ENCODE data around the gene SLC9B2. TPM values are rescaled to one million over a fixed set of nuclear protein-coding genes. Genes with fewer than 3 reads are reported as not detected.
A peak's percentile ranks its signal among the peaks of the same experiment; 100 is the strongest.

The SLC9B2 gene
- total RNA-seq, 1 experiment from 2014 or later, result 4.6 TPM

DNA sequence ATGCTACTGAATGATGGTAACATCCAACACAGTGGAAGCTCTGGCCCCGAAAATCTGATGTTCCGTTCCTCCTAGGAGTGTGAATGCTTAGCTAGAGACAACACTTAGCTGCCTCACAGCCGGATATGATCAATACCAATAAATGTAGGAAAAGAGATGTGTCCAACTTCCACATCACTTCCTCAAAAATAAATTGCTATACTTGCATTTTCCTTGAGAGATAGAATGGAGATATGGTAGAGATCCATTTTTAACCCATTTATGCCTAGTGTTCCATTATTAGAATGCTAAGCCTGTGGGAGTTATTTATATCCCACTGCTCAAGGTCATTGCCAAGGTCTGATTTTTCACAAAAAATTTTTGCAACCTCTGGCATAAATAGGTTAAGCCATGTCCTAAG, 51.6 kb downstream of the SLC9B2 start:
- no peak for DNase-seq (ENCODE audit: low spot score)
- no peak for ATAC-seq
- no peak overlapping the region for H3K4me3 Mint-ChIP-seq
- TF ChIP-seq GTF2I (CRISPR knock-in tag; conservative IDR thresholded peaks at IDR 0.05), result no peak
- TF ChIP-seq, protein P1, sequence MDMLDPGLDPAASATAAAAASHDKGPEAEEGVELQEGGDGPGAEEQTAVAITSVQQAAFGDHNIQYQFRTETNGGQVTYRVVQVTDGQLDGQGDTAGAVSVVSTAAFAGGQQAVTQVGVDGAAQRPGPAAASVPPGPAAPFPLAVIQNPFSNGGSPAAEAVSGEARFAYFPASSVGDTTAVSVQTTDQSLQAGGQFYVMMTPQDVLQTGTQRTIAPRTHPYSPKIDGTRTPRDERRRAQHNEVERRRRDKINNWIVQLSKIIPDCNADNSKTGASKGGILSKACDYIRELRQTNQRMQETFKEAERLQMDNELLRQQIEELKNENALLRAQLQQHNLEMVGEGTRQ (CRISPR knock-in tag; IDR thresholded peaks at IDR 0.05), result no peak
- no peak for TF ChIP-seq ZNF263 (CRISPR knock-in tag; IDR thresholded peaks at IDR 0.05; ENCODE audit: low read depth)
- TF ChIP-seq, protein P2, sequence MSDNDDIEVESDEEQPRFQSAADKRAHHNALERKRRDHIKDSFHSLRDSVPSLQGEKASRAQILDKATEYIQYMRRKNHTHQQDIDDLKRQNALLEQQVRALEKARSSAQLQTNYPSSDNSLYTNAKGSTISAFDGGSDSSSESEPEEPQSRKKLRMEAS (CRISPR knock-in tag; IDR thresholded peaks at IDR 0.05), result no peak
- TF ChIP-seq FOXJ3 (CRISPR knock-in tag; IDR thresholded peaks at IDR 0.05; ENCODE audit: borderline replicate concordance), result no peak
- TF ChIP-seq TCF7 (CRISPR knock-in tag; IDR thresholded peaks at IDR 0.05; ENCODE audit: low read depth), result no peak
- TF ChIP-seq, protein P3, sequence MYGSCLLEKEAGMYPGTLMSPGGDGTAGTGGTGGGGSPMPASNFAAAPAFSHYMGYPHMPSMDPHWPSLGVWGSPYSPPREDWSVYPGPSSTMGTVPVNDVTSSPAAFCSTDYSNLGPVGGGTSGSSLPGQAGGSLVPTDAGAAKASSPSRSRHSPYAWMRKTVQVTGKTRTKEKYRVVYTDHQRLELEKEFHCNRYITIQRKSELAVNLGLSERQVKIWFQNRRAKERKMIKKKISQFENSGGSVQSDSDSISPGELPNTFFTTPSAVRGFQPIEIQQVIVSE (CRISPR knock-in tag; IDR thresholded peaks at IDR 0.05; ENCODE audit: borderline replicate concordance), result no peak
- TF ChIP-seq ZNF219 (CRISPR knock-in tag; IDR thresholded peaks at IDR 0.05; ENCODE audit: borderline replicate concordance), result no peak
- POLR2A ChIA-PET, result no interaction called here
- peaks cover 1% of the 10 kb centered on the region for H3K4me1 Mint-ChIP-seq
- no peaks in the 10 kb centered on the region for H3K9me3 Mint-ChIP-seq
- H3K27ac Mint-ChIP-seq, result no peak overlapping the region
- peaks cover 7% of the 10 kb centered on the region for H3K27me3 Mint-ChIP-seq (ENCODE audit: low read depth)
- CTCF ChIA-PET, result interaction anchor here (0.6 to 1.7 kb wide), 2 partner anchors 197 to 594 kb away, joined by 3 to 4 read pairs; no protein-coding TSS in a partner anchor
- H3K36me3 Mint-ChIP-seq, result no peaks in the 10 kb centered on the region

DNA sequence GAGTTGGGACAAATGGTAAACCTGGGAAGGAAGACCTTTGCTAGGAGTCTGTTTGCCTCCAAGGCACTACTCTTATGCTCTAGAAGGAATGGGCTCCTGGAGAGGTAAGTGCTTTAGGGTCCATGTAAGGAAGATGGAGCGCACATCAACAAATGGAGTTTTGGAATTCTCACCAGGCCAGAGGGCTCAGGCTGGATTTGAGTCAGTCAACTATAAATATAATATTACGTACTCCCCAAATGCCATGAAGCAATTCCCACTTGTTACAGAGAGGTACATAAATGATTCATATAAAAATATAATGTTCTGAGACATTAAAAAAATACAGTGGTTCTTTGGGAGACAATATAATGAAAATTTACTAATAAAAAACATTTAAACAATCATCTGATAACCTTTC, 55.4 kb downstream of the SLC9B2 start:
- Mint-ChIP-seq H3K27me3 (ENCODE audit: low read depth) (peaks cover 7% of the 10 kb centered on the region), H3K36me3 (peaks cover 2% of the 10 kb centered on the region; the same call in 1 of the 2 replicates), H3K4me3 (no peak overlapping the region), H3K9me3 (peaks cover 6% of the 10 kb centered on the region; the same call in 1 of the 2 replicates), H3K4me1 (peaks cover 7% of the 10 kb centered on the region), H3K27ac (no peak overlapping the region)
- TF ChIP-seq, protein P4, sequence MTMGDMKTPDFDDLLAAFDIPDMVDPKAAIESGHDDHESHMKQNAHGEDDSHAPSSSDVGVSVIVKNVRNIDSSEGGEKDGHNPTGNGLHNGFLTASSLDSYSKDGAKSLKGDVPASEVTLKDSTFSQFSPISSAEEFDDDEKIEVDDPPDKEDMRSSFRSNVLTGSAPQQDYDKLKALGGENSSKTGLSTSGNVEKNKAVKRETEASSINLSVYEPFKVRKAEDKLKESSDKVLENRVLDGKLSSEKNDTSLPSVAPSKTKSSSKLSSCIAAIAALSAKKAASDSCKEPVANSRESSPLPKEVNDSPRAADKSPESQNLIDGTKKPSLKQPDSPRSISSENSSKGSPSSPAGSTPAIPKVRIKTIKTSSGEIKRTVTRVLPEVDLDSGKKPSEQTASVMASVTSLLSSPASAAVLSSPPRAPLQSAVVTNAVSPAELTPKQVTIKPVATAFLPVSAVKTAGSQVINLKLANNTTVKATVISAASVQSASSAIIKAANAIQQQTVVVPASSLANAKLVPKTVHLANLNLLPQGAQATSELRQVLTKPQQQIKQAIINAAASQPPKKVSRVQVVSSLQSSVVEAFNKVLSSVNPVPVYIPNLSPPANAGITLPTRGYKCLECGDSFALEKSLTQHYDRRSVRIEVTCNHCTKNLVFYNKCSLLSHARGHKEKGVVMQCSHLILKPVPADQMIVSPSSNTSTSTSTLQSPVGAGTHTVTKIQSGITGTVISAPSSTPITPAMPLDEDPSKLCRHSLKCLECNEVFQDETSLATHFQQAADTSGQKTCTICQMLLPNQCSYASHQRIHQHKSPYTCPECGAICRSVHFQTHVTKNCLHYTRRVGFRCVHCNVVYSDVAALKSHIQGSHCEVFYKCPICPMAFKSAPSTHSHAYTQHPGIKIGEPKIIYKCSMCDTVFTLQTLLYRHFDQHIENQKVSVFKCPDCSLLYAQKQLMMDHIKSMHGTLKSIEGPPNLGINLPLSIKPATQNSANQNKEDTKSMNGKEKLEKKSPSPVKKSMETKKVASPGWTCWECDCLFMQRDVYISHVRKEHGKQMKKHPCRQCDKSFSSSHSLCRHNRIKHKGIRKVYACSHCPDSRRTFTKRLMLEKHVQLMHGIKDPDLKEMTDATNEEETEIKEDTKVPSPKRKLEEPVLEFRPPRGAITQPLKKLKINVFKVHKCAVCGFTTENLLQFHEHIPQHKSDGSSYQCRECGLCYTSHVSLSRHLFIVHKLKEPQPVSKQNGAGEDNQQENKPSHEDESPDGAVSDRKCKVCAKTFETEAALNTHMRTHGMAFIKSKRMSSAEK (CRISPR knock-in tag; IDR thresholded peaks at IDR 0.05; ENCODE audit: borderline replicate concordance), result no peak
- TF ChIP-seq FOXK1 (CRISPR knock-in tag; IDR thresholded peaks at IDR 0.05), result no peak
- ChIA-PET POLR2A (no interaction called here), CTCF (interaction anchor here (1.0 kb wide), 1 partner anchor 11 kb away, joined by 3 read pairs; no protein-coding TSS in a partner anchor)
- no peak for DNase-seq (ENCODE audit: low spot score)
- ATAC-seq, result no peak

DNA sequence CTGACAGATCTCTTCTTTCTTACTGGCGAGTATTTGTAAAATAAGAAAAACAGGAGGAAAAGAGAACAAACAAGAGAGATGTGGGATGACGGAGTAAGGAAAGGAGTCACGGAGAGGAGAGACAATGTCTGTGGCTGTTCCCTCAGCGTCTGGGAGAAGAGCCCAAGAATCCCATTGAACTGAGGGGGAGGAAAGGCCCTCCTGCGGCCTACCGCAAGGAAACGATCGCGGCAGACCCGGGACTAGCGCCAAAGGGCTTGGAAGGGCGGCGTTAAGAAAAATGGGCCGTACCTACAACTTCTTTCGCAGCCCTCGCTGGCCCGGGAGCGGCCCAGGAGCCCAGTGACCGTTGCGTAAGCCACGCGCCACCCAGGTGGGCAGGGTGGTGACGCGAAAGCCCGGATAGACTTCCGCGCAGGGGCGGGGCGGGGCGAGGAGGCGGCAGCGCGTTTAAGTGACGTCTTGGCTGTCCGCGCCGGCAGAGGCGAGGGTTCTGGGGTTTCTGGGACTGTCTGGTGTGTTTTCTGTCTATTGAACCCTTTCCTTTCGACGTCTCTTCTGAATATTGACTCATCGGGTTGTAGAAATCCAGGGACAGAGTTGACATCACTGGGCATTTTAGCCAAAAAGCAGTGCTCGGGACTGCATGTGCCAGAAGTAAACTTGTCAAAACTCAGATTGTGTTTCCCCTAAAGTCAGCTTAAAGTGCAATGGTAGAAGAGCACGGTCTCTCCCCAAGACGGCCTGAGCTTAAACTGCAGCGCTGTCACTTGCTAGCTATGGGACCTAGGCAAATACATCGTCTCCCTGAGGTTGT, 57.0 kb downstream of the SLC9B2 start, which contains the start of gene SLC9B1:
Gene SLC9B1 (minus strand): TSS at position 398 of the 817 bp plus-strand sequence. CDS start 27,994 bp downstream, outside the sequence.
- Mint-ChIP-seq H3K27me3 (ENCODE audit: low read depth) (peaks cover 7% of the 10 kb centered on the region), H3K4me1 (peaks cover 7% of the 10 kb centered on the region), H3K27ac (peak within 1 kb of the TSS; percentile 98), H3K4me3 (peak within 1 kb of the TSS; percentile 88), H3K36me3 (peaks cover 2% of the 10 kb centered on the region; the same call in 1 of the 2 replicates), H3K9me3 (peaks cover 6% of the 10 kb centered on the region; the same call in 1 of the 2 replicates)
- ATAC-seq (peak; percentile 98), DNase-seq (ENCODE audit: low spot score) (peak; percentile 95)
- POLR2A ChIA-PET, result interaction anchor here (0.9 kb wide), 1 partner anchor 192 kb away, joined by 4 read pairs; the partner anchor contains the start of gene UBE2D3
- CTCF ChIA-PET, result interaction anchor here (0.9 to 1.0 kb wide), 3 partner anchors 13 to 57 kb away, joined by 3 to 8 read pairs (median 3); partner anchors contain the start of gene SLC9B2
- TF ChIP-seq CREB1 (CRISPR knock-in tag; IDR thresholded peaks at IDR 0.05) (peak; percentile 91), RORB (CRISPR knock-in tag; IDR thresholded peaks at IDR 0.05) (no peak), NFE2L1 (CRISPR knock-in tag; IDR thresholded peaks at IDR 0.05) (peak; percentile 70; the same call in 1 of the 2 replicates), GABPB1 (CRISPR knock-in tag; IDR thresholded peaks at IDR 0.05) (peak; percentile 96), ESRRA (CRISPR knock-in tag; IDR thresholded peaks at IDR 0.05; ENCODE audit: borderline replicate concordance) (0 out of 2 replicates have a peak, but pooled peaks have one; percentile 54), EMX1 (CRISPR knock-in tag; IDR thresholded peaks at IDR 0.05) (no peak), TEAD1 (CRISPR knock-in tag; IDR thresholded peaks at IDR 0.05) (peak; percentile 85), FOXK1 (CRISPR knock-in tag; IDR thresholded peaks at IDR 0.05) (peak; percentile 92), SMAD3 (CRISPR knock-in tag; IDR thresholded peaks at IDR 0.05; ENCODE audit: borderline replicate concordance) (no peak), HMGA2 (CRISPR knock-in tag; IDR thresholded peaks at IDR 0.05) (no peak)
- TF ChIP-seq, protein P5, sequence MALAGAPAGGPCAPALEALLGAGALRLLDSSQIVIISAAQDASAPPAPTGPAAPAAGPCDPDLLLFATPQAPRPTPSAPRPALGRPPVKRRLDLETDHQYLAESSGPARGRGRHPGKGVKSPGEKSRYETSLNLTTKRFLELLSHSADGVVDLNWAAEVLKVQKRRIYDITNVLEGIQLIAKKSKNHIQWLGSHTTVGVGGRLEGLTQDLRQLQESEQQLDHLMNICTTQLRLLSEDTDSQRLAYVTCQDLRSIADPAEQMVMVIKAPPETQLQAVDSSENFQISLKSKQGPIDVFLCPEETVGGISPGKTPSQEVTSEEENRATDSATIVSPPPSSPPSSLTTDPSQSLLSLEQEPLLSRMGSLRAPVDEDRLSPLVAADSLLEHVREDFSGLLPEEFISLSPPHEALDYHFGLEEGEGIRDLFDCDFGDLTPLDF (CRISPR knock-in tag; IDR thresholded peaks at IDR 0.05), result peak; percentile 75; the same call in 1 of the 2 replicates
- TF ChIP-seq, protein P2 (CRISPR knock-in tag; IDR thresholded peaks at IDR 0.05), result peak; percentile 96
- TF ChIP-seq, protein P6, sequence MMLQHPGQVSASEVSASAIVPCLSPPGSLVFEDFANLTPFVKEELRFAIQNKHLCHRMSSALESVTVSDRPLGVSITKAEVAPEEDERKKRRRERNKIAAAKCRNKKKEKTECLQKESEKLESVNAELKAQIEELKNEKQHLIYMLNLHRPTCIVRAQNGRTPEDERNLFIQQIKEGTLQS (CRISPR knock-in tag; conservative IDR thresholded peaks at IDR 0.05), result peak; percentile 56; the same call in 1 of the 2 replicates

Data from WTC11 (cell line).